Progenitor cell of endocrine pancreas (in vitro differentiated cells): ENCODE measurements around the gene SMARCA4. TPM values are rescaled to one million over a fixed set of nuclear protein-coding genes. Genes with fewer than 3 reads are reported as not detected.
"Not testable (repeated sequence)": the region's sequence is repeated elsewhere in the genome, so short reads cannot be mapped to it uniquely, and the experiment has no call there.

Experiments
- DNase-seq: peaks from one replicate; pipeline ENCODE4 v3.0.0; 2021; ENCODE audit warnings: low spot score; ENCODE audit not compliant: unreplicated experiment
- H3K27ac Mint-ChIP-seq: 2 replicates; pipeline ENCODE4 v1.8.0; 2021; ENCODE audit warnings: mild to moderate bottlenecking, moderate library complexity, mixed read lengths
- H3K27me3 Mint-ChIP-seq: 2 replicates; pipeline ENCODE4 v1.8.0; 2021; ENCODE audit warnings: mixed read lengths
- H3K36me3 Mint-ChIP-seq: 2 replicates; pipeline ENCODE4 v1.8.0; 2022; ENCODE audit warnings: mixed read lengths; ENCODE audit not compliant: insufficient read depth
- H3K4me1 Mint-ChIP-seq: 2 replicates; pipeline ENCODE4 v1.8.0; 2021; ENCODE audit warnings: low read depth, mixed read lengths
- H3K4me3 Mint-ChIP-seq: 2 replicates; pipeline ENCODE4 v1.8.0; 2021; ENCODE audit warnings: low read depth, mild to moderate bottlenecking, moderate library complexity, mixed read lengths
- H3K9me3 Mint-ChIP-seq: 2 replicates; pipeline ENCODE4 v1.8.0; 2021; ENCODE audit warnings: low read depth, mixed read lengths
- CTCF ChIP-seq: fragments of 200-600 bp; sonication (generic); IDR thresholded peaks from one replicate; pipeline ENCODE4 v1.5.0; 2021; ENCODE audit warnings: antibody characterized with exemption, mild to moderate bottlenecking; ENCODE audit not compliant: unreplicated experiment
- total RNA-seq: library from RNA; stranded (reverse); gene quantifications from 2 replicates; pipeline ENCODE4 v1.2.1, GENCODE V29; 2021

SMARCA4 gene
- total RNA-seq, 1 donor from 2014 or later = 334 TPM

GRCh38 chr19:11088506-11089253 is 127.8 kb downstream of the SMARCA4 start:
- Mint-ChIP-seq H3K4me3 (peak overlapping the region; percentile 91), H3K27ac (peak overlapping the region; percentile 98), H3K36me3 (no peaks in the 10 kb centered on the region), H3K9me3 (no peaks in the 10 kb centered on the region), H3K27me3 (no peaks in the 10 kb centered on the region), H3K4me1 (peaks cover 21% of the 10 kb centered on the region)
- DNase-seq = no peak
- no peak for TF ChIP-seq CTCF

DNA sequence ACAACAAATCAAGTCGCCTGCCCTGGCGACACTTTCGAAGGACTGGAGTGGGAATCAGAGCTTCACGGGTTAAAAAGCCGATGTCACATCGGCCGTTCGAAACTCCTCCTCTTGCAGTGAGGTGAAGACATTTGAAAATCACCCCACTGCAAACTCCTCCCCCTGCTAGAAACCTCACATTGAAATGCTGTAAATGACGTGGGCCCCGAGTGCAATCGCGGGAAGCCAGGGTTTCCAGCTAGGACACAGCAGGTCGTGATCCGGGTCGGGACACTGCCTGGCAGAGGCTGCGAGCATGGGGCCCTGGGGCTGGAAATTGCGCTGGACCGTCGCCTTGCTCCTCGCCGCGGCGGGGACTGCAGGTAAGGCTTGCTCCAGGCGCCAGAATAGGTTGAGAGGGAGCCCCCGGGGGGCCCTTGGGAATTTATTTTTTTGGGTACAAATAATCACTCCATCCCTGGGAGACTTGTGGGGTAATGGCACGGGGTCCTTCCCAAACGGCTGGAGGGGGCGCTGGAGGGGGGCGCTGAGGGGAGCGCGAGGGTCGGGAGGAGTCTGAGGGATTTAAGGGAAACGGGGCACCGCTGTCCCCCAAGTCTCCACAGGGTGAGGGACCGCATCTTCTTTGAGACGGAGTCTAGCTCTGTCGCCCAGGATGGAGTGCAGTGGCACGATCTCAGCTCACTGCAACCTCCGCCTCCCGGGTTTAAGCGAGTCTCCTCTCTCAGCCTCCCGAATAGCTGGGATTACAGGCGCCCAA is 128.6 kb downstream of the SMARCA4 start, which contains the start of gene LDLR:
Gene LDLR, plus strand, starts transcription at position 210 of the 760 bp plus-strand sequence. Its CDS starts 86 bp downstream, at position 296.
- no peaks in the 10 kb centered on the region for H3K9me3 Mint-ChIP-seq
- H3K27me3 Mint-ChIP-seq = no peaks in the 10 kb centered on the region
- peaks cover 23% of the 10 kb centered on the region for H3K4me1 Mint-ChIP-seq
- TF ChIP-seq CTCF = no peak
- peaks cover 2% of the 10 kb centered on the region for H3K36me3 Mint-ChIP-seq
- peak; percentile 54 for DNase-seq
- H3K4me3 Mint-ChIP-seq = peak within 1 kb of the TSS; percentile 91
- H3K27ac Mint-ChIP-seq = peak within 1 kb of the TSS; percentile 98

- Mint-ChIP-seq H3K4me3 (peak overlapping the region; percentile 91), H3K4me1 (peaks cover 28% of the 10 kb centered on the region), H3K27ac (peak overlapping the region; percentile 98)
- not testable (repeated sequence) for DNase-seq, H3K27me3 Mint-ChIP-seq, H3K9me3 Mint-ChIP-seq, H3K36me3 Mint-ChIP-seq
Measured at GRCh38 chr19:11090014-11090263, 129.1 kb downstream of the SMARCA4 start.

DNA sequence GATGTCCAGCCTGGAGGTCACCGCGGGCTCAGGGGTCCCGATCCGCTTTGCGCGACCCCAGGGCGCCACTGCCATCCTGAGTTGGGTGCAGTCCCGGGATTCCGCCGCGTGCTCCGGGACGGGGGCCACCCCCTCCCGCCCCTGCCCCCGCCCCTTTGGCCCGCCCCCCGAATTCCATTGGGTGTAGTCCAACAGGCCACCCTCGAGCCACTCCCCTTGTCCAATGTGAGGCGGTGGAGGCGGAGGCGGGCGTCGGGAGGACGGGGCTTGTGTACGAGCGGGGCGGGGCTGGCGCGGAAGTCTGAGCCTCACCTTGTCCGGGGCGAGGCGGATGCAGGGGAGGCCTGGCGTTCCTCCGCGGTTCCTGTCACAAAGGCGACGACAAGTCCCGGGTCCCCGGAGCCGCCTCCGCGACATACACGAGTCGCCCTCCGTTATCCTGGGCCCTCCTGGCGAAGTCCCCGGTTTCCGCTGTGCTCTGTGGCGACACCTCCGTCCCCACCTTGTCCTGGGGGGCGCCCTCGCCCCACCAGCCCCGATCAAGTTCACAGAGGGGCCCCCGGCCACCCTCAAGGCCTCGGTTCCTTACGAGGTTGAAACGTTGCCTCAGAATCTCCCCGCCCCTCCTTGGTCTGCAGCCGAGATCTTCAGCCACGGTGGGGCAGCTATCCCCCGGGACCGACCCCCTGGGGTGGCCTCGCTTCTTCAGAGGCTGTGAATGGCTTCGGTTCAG is 129.6 kb downstream of the SMARCA4 start:
- TF ChIP-seq CTCF = no peak
- H3K4me3 Mint-ChIP-seq = peak overlapping the region; percentile 91
- H3K36me3 Mint-ChIP-seq = peaks cover 6% of the 10 kb centered on the region
- peaks cover 30% of the 10 kb centered on the region for H3K4me1 Mint-ChIP-seq
- H3K27ac Mint-ChIP-seq = peak overlapping the region; percentile 98
- H3K27me3 Mint-ChIP-seq = no peaks in the 10 kb centered on the region
- peak; percentile 90 for DNase-seq
- no peaks in the 10 kb centered on the region for H3K9me3 Mint-ChIP-seq

GRCh38 chr19:11090997-11091702 is 130.3 kb downstream of the SMARCA4 start:
- Mint-ChIP-seq H3K27ac (peak overlapping the region; percentile 97), H3K4me3 (peak overlapping the region; percentile 82), H3K27me3 (no peaks in the 10 kb centered on the region), H3K36me3 (peaks cover 8% of the 10 kb centered on the region), H3K9me3 (no peaks in the 10 kb centered on the region), H3K4me1 (peaks cover 30% of the 10 kb centered on the region)
- DNase-seq = no peak
- TF ChIP-seq CTCF = no peak
